CD14-positive monocyte (primary cell): ENCODE data around the gene AIFM3. TPM values are rescaled to one million over a fixed set of nuclear protein-coding genes. Genes with fewer than 3 reads are reported as not detected.

Experiments used
- DNase-seq, 3 donors: peaks; one replicate each; pipeline ENCODE4 v3.0.0-alpha.2; 2011 to 2022
- H2AFZ ChIP-seq: 2 replicates; pipeline ENCODE4 v1.6.0; 2012; ENCODE audit warnings: mild to moderate bottlenecking, low read depth, low read length, inconsistent platforms; ENCODE audit not compliant: insufficient read depth, poor library complexity, severe bottlenecking
- H3K27ac ChIP-seq, 2 donors: 1 replicate in 1 of 2; 2 replicates in 1 of 2; pipeline ENCODE4 v1.5.1; 2012 to 2013; ENCODE audit warnings: low read length in 2 of 2, control low read depth in 1 of 2, inconsistent platforms in 1 of 2, low read depth in 1 of 2, mild to moderate bottlenecking in 1 of 2
- H3K27me3 ChIP-seq, 2 donors: one replicate each; pipeline versions ENCODE4 v1.6.0 to v1.6.1; 2011 to 2013; ENCODE audit warnings: low read length in 2 of 2; ENCODE audit not compliant: control insufficient read depth in 2 of 2, insufficient read depth in 2 of 2
- H3K36me3 ChIP-seq, 2 donors: replicated peaks in 1 of 2; 1 replicate in 1 of 2; 2 replicates in 1 of 2; pipeline versions ENCODE4 v1.5.1 to v1.6.1; 2012 to 2013; ENCODE audit warnings: low read length in 2 of 2, control low read depth in 1 of 2, inconsistent platforms in 1 of 2, mild to moderate bottlenecking in 1 of 2; ENCODE audit not compliant: insufficient read depth in 2 of 2, control insufficient read depth in 1 of 2
- H3K4me1 ChIP-seq, 2 donors: 1 replicate in 1 of 2; 2 replicates in 1 of 2; pipeline versions ENCODE4 v1.5.1 to v1.6.1; 2012 to 2013; ENCODE audit warnings: low read length in 2 of 2, control low read depth in 1 of 2, inconsistent platforms in 1 of 2, mild to moderate bottlenecking in 1 of 2, moderate library complexity in 1 of 2; ENCODE audit not compliant: insufficient read depth in 2 of 2, control insufficient read depth in 1 of 2
- H3K4me2 ChIP-seq: replicated peaks from 2 replicates; pipeline ENCODE3; 2012; ENCODE audit warnings: low read length, moderate library complexity, mild to moderate bottlenecking; ENCODE audit not compliant: poor library complexity, severe bottlenecking; ENCODE audit errors: extremely low read depth
- H3K4me3 ChIP-seq, 3 experiments: fragments of 200-600 bp in 1 of 3; sonication (generic) in 1 of 3; replicated peaks in 1 of 3; 1 replicate in 2 of 3; 2 replicates in 1 of 3; pipeline ENCODE4 v1.5.1; 2011 to 2013; ENCODE audit warnings: low read length in 3 of 3, mild to moderate bottlenecking in 3 of 3, control low read depth in 2 of 3, low read depth in 2 of 3, inconsistent platforms in 1 of 3, moderate library complexity in 1 of 3
- H3K79me2 ChIP-seq: 2 replicates; pipeline ENCODE4 v1.6.0; 2012; ENCODE audit warnings: mild to moderate bottlenecking, control low read depth, inconsistent platforms, low read length, moderate library complexity; ENCODE audit not compliant: insufficient read depth
- H3K9ac ChIP-seq: 2 replicates; pipeline ENCODE4 v1.6.0; 2017; ENCODE audit warnings: low read length, mild to moderate bottlenecking; ENCODE audit not compliant: insufficient read depth, poor library complexity, severe bottlenecking
- H3K9me3 ChIP-seq, 2 donors: replicated peaks in 1 of 2; 1 replicate in 1 of 2; 2 replicates in 1 of 2; pipeline versions ENCODE4 v1.5.1 to v1.6.1; 2012 to 2013; ENCODE audit warnings: low read length in 2 of 2, control low read depth in 1 of 2; ENCODE audit not compliant: control insufficient read depth in 1 of 2, insufficient read depth in 1 of 2
- H4K20me1 ChIP-seq: 2 replicates; pipeline ENCODE4 v1.6.0; 2012; ENCODE audit warnings: mild to moderate bottlenecking, low read length, control low read depth, moderate library complexity; ENCODE audit not compliant: insufficient read depth
- H3K27ac Mint-ChIP-seq, 7 donors: one replicate each; pipeline ENCODE4 v1.8.0; 2020; ENCODE audit warnings: mild to moderate bottlenecking in 7 of 7, mixed read lengths in 7 of 7, moderate library complexity in 6 of 7, inconsistent platforms in 2 of 7
- H3K27me3 Mint-ChIP-seq, 3 donors: one replicate each; pipeline ENCODE4 v1.8.0; 2021 to 2022; ENCODE audit warnings: low read depth in 3 of 3, mild to moderate bottlenecking in 3 of 3, mixed read lengths in 3 of 3, moderate library complexity in 3 of 3, inconsistent platforms in 1 of 3
- H3K36me3 Mint-ChIP-seq, 2 donors: one replicate each; pipeline ENCODE4 v1.8.0; 2020; ENCODE audit warnings: mixed read lengths in 2 of 2, inconsistent platforms in 1 of 2, mild to moderate bottlenecking in 1 of 2
- H3K4me1 Mint-ChIP-seq: one replicate; pipeline ENCODE4 v1.8.0; 2020; ENCODE audit warnings: mild to moderate bottlenecking, mixed read lengths
- H3K4me3 Mint-ChIP-seq, 2 donors: one replicate each; pipeline ENCODE4 v1.8.0; 2020; ENCODE audit warnings: mild to moderate bottlenecking in 2 of 2, mixed read lengths in 2 of 2, moderate library complexity in 1 of 2
- H3K9me3 Mint-ChIP-seq, 7 donors: one replicate each; pipeline ENCODE4 v1.8.0; 2020 to 2022; ENCODE audit warnings: mixed read lengths in 7 of 7, mild to moderate bottlenecking in 6 of 7, moderate library complexity in 6 of 7, inconsistent platforms in 2 of 7
- CTCF ChIP-seq: fragments of 200-600 bp; IDR thresholded peaks from one replicate; pipeline ENCODE4 v1.8.0; 2022; ENCODE audit warnings: antibody characterized with exemption, mild to moderate bottlenecking
- WGBS: methylation state at CpG from one replicate; pipeline ENCODE4 v1.1.5; 2013; ENCODE audit warnings: missing lambda C conversion rate; ENCODE audit not compliant: insufficient coverage; 5-methylcytosine and 5-hydroxymethylcytosine counted together
- intact Hi-C, 2 donors: fragments of 100-400 bp; cut with micrococcal nuclease; formaldehyde crosslinking; loops; one replicate each; pipeline versions ENCODE4 v1.15.0 to v1.15.1; 2023
- polyA plus RNA-seq, 3 donors: library from polyadenylated mRNA; depleted of rRNA in 1 of 3; unstranded in 2 of 3; stranded (reverse) in 1 of 3; fragments of 300-500 nt in 2 of 3; fragments of >200 nt in 1 of 3; fragmentation: Illumina TruSeq in 2 of 3; gene quantifications; 1 replicate in 2 of 3; 2 replicates in 1 of 3; pipeline ENCODE4 v1.2.3, GENCODE V29; 2012 to 2021

Gene AIFM3
- polyA plus RNA-seq, 3 donors = 2.1 to 40.9 (median 2.3) TPM

DNA sequence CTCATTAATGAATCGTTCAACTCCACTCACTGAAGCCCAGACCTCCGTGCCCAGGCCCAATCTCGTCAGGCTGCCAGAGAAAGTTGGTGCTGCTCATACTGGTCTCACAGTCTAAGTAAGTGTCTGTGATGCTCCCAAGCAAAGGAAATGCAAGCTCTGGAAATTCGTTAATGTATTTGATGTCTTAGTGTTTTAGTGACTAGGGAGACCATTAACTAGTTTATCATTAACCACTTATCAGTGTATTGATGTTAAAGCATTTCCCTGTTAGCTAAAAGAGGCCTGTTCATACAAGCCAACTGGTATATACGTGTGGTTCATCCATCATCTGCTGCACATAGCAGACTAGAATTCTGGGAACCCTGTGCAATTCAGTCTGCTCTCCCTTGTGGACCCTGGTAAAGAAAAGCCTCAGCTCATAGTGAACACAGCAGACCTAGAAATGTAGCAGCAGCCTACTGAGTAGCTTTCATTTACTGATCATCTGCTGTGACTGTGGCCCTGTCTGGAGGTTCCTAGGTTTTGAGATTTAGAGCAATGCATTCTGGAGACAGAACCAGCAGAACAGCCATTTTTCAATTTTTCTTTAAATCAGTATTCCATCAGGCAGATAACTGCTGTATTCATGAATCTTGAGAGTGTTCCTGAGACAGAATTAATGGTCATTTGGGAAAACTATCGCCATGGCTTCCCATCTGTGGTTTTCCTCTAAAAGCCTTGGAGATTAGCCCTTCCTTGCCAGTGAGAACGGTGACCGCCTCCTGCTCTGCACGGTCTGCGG is 15.7 kb upstream of the AIFM3 start:
- intact Hi-C loops = loop anchor here in 1 of 2 donors (10.0 kb wide), 1 partner anchor 67 kb away; no protein-coding TSS in a partner anchor
- no peak for DNase-seq
- Histone ChIP-seq H3K27me3 (no peaks in the 10 kb centered on the region), H3K4me2 (no peak overlapping the region), H3K36me3 (peaks cover 45 to 77% of the 10 kb centered on the region in 2 donors), H4K20me1 (peaks cover 87% of the 10 kb centered on the region), H3K4me1 (peaks cover 4 to 13% of the 10 kb centered on the region in 2 donors), H3K9ac (no peak overlapping the region), H3K9me3 (no peaks in the 10 kb centered on the region), H3K4me3 (no peak overlapping the region), H3K79me2 (peaks cover 85% of the 10 kb centered on the region), H2AFZ (no peak overlapping the region), H3K27ac (peak overlapping the region in 1 of 2 donors; percentile 22)
- peak overlapping the region in 2 of 7 donors; percentile 15 to 44 for H3K27ac Mint-ChIP-seq
- peaks cover 48 to 66% of the 10 kb centered on the region in 2 donors for H3K36me3 Mint-ChIP-seq
- H3K4me3 Mint-ChIP-seq = no peak overlapping the region
- 98% methylated on average over 6 of the region's 10 CpGs for WGBS
- H3K27me3 Mint-ChIP-seq = no peaks in the 10 kb centered on the region
- TF ChIP-seq CTCF = no peak
- peaks cover 16% of the 10 kb centered on the region for H3K4me1 Mint-ChIP-seq
- no peaks in the 10 kb centered on the region for H3K9me3 Mint-ChIP-seq

DNA sequence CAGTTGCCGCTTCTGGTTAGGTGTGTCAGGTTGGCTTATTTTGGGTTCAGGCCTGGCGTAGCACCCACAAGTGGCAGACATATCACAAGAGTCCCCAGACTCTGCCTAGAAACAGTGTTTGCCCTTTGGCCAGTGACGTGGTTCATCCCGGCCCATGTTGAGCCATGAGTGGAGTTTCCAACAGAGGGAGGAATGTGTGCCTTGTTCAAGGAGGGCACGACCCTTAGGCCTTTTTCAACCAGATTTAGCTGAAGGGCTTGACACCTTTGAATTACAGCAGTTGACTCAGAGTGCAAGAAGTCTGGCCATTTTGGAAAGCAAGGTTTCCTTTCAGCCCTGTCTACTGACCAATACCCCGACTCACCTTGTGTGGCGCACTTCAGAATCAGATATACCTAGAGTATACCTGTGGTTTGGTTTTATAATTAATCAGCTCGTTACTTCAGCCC is 15.1 kb upstream of the AIFM3 start:
- Mint-ChIP-seq H3K4me3 (no peak overlapping the region), H3K27me3 (no peaks in the 10 kb centered on the region), H3K36me3 (peaks cover 48 to 62% of the 10 kb centered on the region in 2 donors), H3K4me1 (peaks cover 22% of the 10 kb centered on the region), H3K27ac (peak overlapping the region in 1 of 7 donors; percentile 58), H3K9me3 (no peaks in the 10 kb centered on the region)
- intact Hi-C loops = loop anchor here in 1 of 2 donors (10.0 kb wide), 1 partner anchor 67 kb away; no protein-coding TSS in a partner anchor
- H3K9ac ChIP-seq = no peak overlapping the region
- no peak overlapping the region for H3K4me3 ChIP-seq
- peaks cover 81% of the 10 kb centered on the region for H4K20me1 ChIP-seq
- no peaks in the 10 kb centered on the region for H3K27me3 ChIP-seq
- no peak overlapping the region for H3K4me2 ChIP-seq
- H3K27ac ChIP-seq = peak overlapping the region in 1 of 2 donors; percentile 56
- H3K4me1 ChIP-seq = peaks cover 10 to 19% of the 10 kb centered on the region in 2 donors
- WGBS = 94% methylated on average over 6 of the region's 8 CpGs
- DNase-seq = no peak
- H3K9me3 ChIP-seq = no peaks in the 10 kb centered on the region
- no peak overlapping the region for H2AFZ ChIP-seq
- H3K79me2 ChIP-seq = peaks cover 85% of the 10 kb centered on the region
- H3K36me3 ChIP-seq = peaks cover 45 to 71% of the 10 kb centered on the region in 2 donors
- TF ChIP-seq CTCF = no peak
